Measurements from ENCODE around the gene OR6X1. TPM values are rescaled to one million over a fixed set of nuclear protein-coding genes. Genes with fewer than 3 reads are reported as not detected.

The OR6X1 gene
- total and polyA plus RNA-seq, 2 donors (not counting 1 experiment from before 2014, with no cell fraction given), result not detected

DNA sequence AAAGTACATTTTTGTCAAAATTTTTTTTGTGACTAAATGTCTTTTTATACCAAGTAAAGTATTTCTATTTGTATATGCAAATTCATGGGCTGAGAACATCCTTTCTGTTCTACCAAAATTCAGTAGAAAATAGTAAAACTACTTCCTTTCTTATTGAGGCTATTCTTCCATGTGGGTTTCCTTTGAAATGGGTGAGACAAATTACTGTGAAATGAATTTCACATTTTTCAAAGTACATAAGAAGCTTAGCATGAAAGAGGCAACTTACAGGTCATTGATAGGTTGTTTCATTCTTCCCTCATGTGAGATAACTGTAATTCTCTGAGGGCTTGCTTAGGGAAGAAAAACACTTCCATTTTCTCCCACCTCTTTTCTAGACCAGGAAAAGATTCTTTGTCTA is 1.0 kb upstream of the OR6X1 start:
- ATAC-seq (ENCODE audit: low read depth), result no peak

DNA sequence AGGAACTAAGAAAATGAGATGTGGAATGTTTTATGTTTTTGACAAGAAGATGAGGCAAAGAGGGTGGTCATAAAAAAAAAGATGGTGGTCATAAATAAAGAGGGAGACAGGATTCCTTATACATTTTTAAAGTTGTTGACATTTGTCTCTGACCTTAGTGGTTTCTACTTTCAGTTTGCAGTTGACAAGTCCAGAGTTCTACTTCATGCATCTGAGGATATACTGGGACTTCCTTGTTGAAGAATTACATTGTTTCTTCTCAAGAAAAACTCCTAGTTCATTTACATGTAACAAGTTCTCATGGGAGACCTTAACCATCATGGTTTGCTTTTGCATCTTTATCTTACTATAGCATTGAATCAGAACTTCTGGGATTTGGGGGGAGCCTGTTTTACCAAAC is 1.2 kb downstream of the OR6X1 start:
- Histone ChIP-seq H3K4me2 (replicated peaks; ENCODE audit: low read depth, low read length, poor library complexity, severe bottlenecking) (no peak overlapping the region), H3K9ac (ENCODE audit: low read length) (no peak overlapping the region), H3K27ac (ENCODE audit: low read length in 2 of 2) (no peak overlapping the region), H2AFZ (ENCODE audit: insufficient read depth, low read depth, low read length, poor library complexity, severe bottlenecking) (no peak overlapping the region), H3K79me2 (ENCODE audit: control insufficient read depth, insufficient read depth, low read length) (no peaks in the 10 kb centered on the region), H3K9me3 (ENCODE audit: control extremely low read depth in 1 of 3, control insufficient read depth in 2 of 3, insufficient read depth in 1 of 3, low read length in 2 of 3) (no peaks in the 10 kb centered on the region), H3K4me1 (ENCODE audit: control insufficient read depth in 2 of 2, insufficient read depth in 2 of 2, low read length in 2 of 2) (no peaks in the 10 kb centered on the region), H3K36me3 (replicated peaks in 1 of 2; ENCODE audit: control extremely low read depth in 1 of 2, control insufficient read depth in 1 of 2, extremely low read depth in 1 of 2, insufficient read depth in 2 of 2, low read length in 1 of 2) (no peaks in the 10 kb centered on the region), H3K27me3 (replicated peaks in 1 of 4; ENCODE audit: control extremely low read depth in 1 of 4, control insufficient read depth in 3 of 4, insufficient read depth in 4 of 4, low read length in 3 of 4) (peaks cover 0 to 10% (median 5%) of the 10 kb centered on the region in 4 experiments), H3K4me3 (ENCODE audit: control extremely low read depth in 1 of 5, extremely low read depth in 1 of 5, insufficient read depth in 1 of 5, low read depth in 2 of 5, low read length in 4 of 5) (no peak overlapping the region), H4K20me1 (ENCODE audit: control insufficient read depth, insufficient read depth, low read length, poor library complexity, severe bottlenecking) (no peaks in the 10 kb centered on the region)
- ATAC-seq (ENCODE audit: low read depth), result no peak
- intact Hi-C loops (cut with micrococcal nuclease), result no loop called here
- no peak overlapping the region for H3K4me3 Mint-ChIP-seq
- TF ChIP-seq EZH2 (IDR thresholded peaks at IDR 0.05; ENCODE audit: borderline replicate concordance, insufficient read depth, low read depth, low read length, poor library complexity, severe bottlenecking), result no peak
- TF ChIP-seq, protein P1, sequence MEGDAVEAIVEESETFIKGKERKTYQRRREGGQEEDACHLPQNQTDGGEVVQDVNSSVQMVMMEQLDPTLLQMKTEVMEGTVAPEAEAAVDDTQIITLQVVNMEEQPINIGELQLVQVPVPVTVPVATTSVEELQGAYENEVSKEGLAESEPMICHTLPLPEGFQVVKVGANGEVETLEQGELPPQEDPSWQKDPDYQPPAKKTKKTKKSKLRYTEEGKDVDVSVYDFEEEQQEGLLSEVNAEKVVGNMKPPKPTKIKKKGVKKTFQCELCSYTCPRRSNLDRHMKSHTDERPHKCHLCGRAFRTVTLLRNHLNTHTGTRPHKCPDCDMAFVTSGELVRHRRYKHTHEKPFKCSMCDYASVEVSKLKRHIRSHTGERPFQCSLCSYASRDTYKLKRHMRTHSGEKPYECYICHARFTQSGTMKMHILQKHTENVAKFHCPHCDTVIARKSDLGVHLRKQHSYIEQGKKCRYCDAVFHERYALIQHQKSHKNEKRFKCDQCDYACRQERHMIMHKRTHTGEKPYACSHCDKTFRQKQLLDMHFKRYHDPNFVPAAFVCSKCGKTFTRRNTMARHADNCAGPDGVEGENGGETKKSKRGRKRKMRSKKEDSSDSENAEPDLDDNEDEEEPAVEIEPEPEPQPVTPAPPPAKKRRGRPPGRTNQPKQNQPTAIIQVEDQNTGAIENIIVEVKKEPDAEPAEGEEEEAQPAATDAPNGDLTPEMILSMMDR (IDR thresholded peaks at IDR 0.05), result no peak
- peaks cover 6% of the 10 kb centered on the region for H3K4me1 Mint-ChIP-seq
- no peak for DNase-seq
- ChIA-PET POLR2A (no interaction called here), CTCF (interaction anchor here (0.6 kb wide), 1 partner anchor 478 kb away, joined by 3 read pairs; no protein-coding TSS in a partner anchor)
- peaks cover 2% of the 10 kb centered on the region for H3K9me3 Mint-ChIP-seq (ENCODE audit: insufficient read depth)
- peaks cover 39% of the 10 kb centered on the region for H3K27me3 Mint-ChIP-seq
- H3K27ac Mint-ChIP-seq, result no peak overlapping the region

More for the DNA sequence above, 1.0 kb upstream of the OR6X1 start:
- Histone ChIP-seq H3K4me3 (ENCODE audit: control extremely low read depth in 1 of 5, extremely low read depth in 1 of 5, insufficient read depth in 1 of 5, low read depth in 2 of 5, low read length in 4 of 5) (no peak overlapping the region), H3K9me3 (ENCODE audit: control extremely low read depth in 1 of 3, control insufficient read depth in 2 of 3, insufficient read depth in 1 of 3, low read length in 2 of 3) (no peaks in the 10 kb centered on the region), H3K9ac (ENCODE audit: low read length) (no peak overlapping the region), H2AFZ (ENCODE audit: insufficient read depth, low read depth, low read length, poor library complexity, severe bottlenecking) (no peak overlapping the region), H3K27me3 (replicated peaks in 1 of 4; ENCODE audit: control extremely low read depth in 1 of 4, control insufficient read depth in 3 of 4, insufficient read depth in 4 of 4, low read length in 3 of 4) (peaks cover 0 to 3% (median under 1%) of the 10 kb centered on the region in 4 experiments), H3K79me2 (ENCODE audit: control insufficient read depth, insufficient read depth, low read length) (no peaks in the 10 kb centered on the region), H3K4me1 (ENCODE audit: control insufficient read depth in 2 of 2, insufficient read depth in 2 of 2, low read length in 2 of 2) (no peaks in the 10 kb centered on the region), H3K4me2 (replicated peaks; ENCODE audit: low read depth, low read length, poor library complexity, severe bottlenecking) (no peak overlapping the region), H4K20me1 (ENCODE audit: control insufficient read depth, insufficient read depth, low read length, poor library complexity, severe bottlenecking) (no peaks in the 10 kb centered on the region), H3K36me3 (replicated peaks in 1 of 2; ENCODE audit: control extremely low read depth in 1 of 2, control insufficient read depth in 1 of 2, extremely low read depth in 1 of 2, insufficient read depth in 2 of 2, low read length in 1 of 2) (no peaks in the 10 kb centered on the region), H3K27ac (ENCODE audit: low read length in 2 of 2) (no peak overlapping the region)
- ChIA-PET POLR2A (no interaction called here), CTCF (no interaction called here)
- intact Hi-C loops (cut with micrococcal nuclease), result no loop called here
- no peak for TF ChIP-seq EZH2 (IDR thresholded peaks at IDR 0.05; ENCODE audit: borderline replicate concordance, insufficient read depth, low read depth, low read length, poor library complexity, severe bottlenecking)
- TF ChIP-seq, protein P1 (IDR thresholded peaks at IDR 0.05), result no peak
- H3K4me1 Mint-ChIP-seq, result peaks cover 6% of the 10 kb centered on the region
- no peak for DNase-seq
- no peaks in the 10 kb centered on the region for H3K9me3 Mint-ChIP-seq (ENCODE audit: insufficient read depth)
- peaks cover 26% of the 10 kb centered on the region for H3K27me3 Mint-ChIP-seq
- no peak overlapping the region for H3K27ac Mint-ChIP-seq
- no peak overlapping the region for H3K4me3 Mint-ChIP-seq

All from B cell (primary cell).